ENCODE measurements around the gene PEX6.

The PEX6 gene

GRCh38 chr6:42928986-42929820 is 49.8 kb downstream of the PEX6 start, which contains the start of gene CNPY3:
TSS of gene CNPY3 (plus strand) at chr6:42929480. CDS start at chr6:42929571, 91 bp downstream.
- Histone ChIP-seq H3K23ac (ENCODE audit: low read length) (peak within 1 kb of the TSS; percentile 31), H3K79me2 (ENCODE audit: control insufficient read depth, insufficient read depth, low read length) (peaks cover 26% of the 10 kb centered on the region), H2BK15ac (replicated peaks; ENCODE audit: low read depth) (no peak within 1 kb of the TSS), H3K9ac (ENCODE audit: low read length) (peak within 1 kb of the TSS; percentile 89), H3K18ac (ENCODE audit: low read length) (peak within 1 kb of the TSS; percentile 84), H4K5ac (ENCODE audit: low read length) (no peak within 1 kb of the TSS), H3K56ac (ENCODE audit: low read length) (peak within 1 kb of the TSS; percentile 88), H3K79me1 (ENCODE audit: low read length) (peaks cover 14% of the 10 kb centered on the region), H3K4me3 (ENCODE audit: low read length) (peak within 1 kb of the TSS; percentile 46), H3K4ac (ENCODE audit: low read depth, low read length) (peak within 1 kb of the TSS; percentile 92), H3K27ac (ENCODE audit: low read depth, low read length) (peak within 1 kb of the TSS; percentile 97), H3K27me3 (ENCODE audit: insufficient read depth, low read length, poor library complexity) (no peaks in the 10 kb centered on the region), H4K8ac (ENCODE audit: low read depth, low read length) (peak within 1 kb of the TSS; percentile 89), H2BK5ac (ENCODE audit: low read length) (peak within 1 kb of the TSS; percentile 29), H2BK120ac (ENCODE audit: low read depth, low read length) (no peak within 1 kb of the TSS), H3K4me1 (ENCODE audit: control insufficient read depth, low read depth, low read length) (peaks cover 2% of the 10 kb centered on the region), H2AK5ac (ENCODE audit: low read length) (peak within 1 kb of the TSS; percentile 59), H3K36me3 (ENCODE audit: control insufficient read depth, insufficient read depth, low read length) (peaks cover under 1% of the 10 kb centered on the region), H3K4me2 (ENCODE audit: low read length) (peak within 1 kb of the TSS; percentile 78)
- peak; percentile 100 for DNase-seq
- WGBS (ENCODE audit: extremely low coverage, insufficient coverage, low lambda C conversion rate): no CpG with 5 or more reads among the region's 63 CpGs

- Histone ChIP-seq H3K79me2 (ENCODE audit: control insufficient read depth, insufficient read depth, low read length) (peaks cover 2% of the 10 kb centered on the region), H3K9ac (ENCODE audit: low read length) (no peak overlapping the region), H2BK5ac (ENCODE audit: low read length) (no peak overlapping the region), H3K4ac (ENCODE audit: low read depth, low read length) (no peak overlapping the region), H3K4me2 (ENCODE audit: low read length) (no peak overlapping the region), H2BK120ac (ENCODE audit: low read depth, low read length) (no peak overlapping the region), H3K18ac (ENCODE audit: low read length) (no peak overlapping the region), H3K79me1 (ENCODE audit: low read length) (peaks cover 2% of the 10 kb centered on the region), H3K23ac (ENCODE audit: low read length) (no peak overlapping the region), H3K27ac (ENCODE audit: low read depth, low read length) (no peak overlapping the region), H3K36me3 (ENCODE audit: control insufficient read depth, insufficient read depth, low read length) (no peaks in the 10 kb centered on the region), H2BK15ac (replicated peaks; ENCODE audit: low read depth) (no peak overlapping the region), H3K4me1 (ENCODE audit: control insufficient read depth, low read depth, low read length) (no peaks in the 10 kb centered on the region), H2AK5ac (ENCODE audit: low read length) (no peak overlapping the region), H4K8ac (ENCODE audit: low read depth, low read length) (no peak overlapping the region), H3K56ac (ENCODE audit: low read length) (no peak overlapping the region), H3K4me3 (ENCODE audit: low read length) (no peak overlapping the region), H3K27me3 (ENCODE audit: insufficient read depth, low read length, poor library complexity) (no peaks in the 10 kb centered on the region), H4K5ac (ENCODE audit: low read length) (no peak overlapping the region)
- DNase-seq: peak; percentile 76
- WGBS (ENCODE audit: extremely low coverage, insufficient coverage, low lambda C conversion rate): no CpG with 5 or more reads among the region's 23 CpGs
Measured at GRCh38 chr6:42925248-42925857, 53.6 kb downstream of the PEX6 start.

GRCh38 chr6:42923666-42924065 is 55.3 kb downstream of the PEX6 start:
- H3K79me1 ChIP-seq (ENCODE audit: low read length): no peaks in the 10 kb centered on the region
- no peak overlapping the region for H4K8ac ChIP-seq (ENCODE audit: low read depth, low read length)
- H3K56ac ChIP-seq (ENCODE audit: low read length): no peak overlapping the region
- no peak overlapping the region for H3K27ac ChIP-seq (ENCODE audit: low read depth, low read length)
- no peak overlapping the region for H2AK5ac ChIP-seq (ENCODE audit: low read length)
- H2BK15ac ChIP-seq (replicated peaks; ENCODE audit: low read depth): no peak overlapping the region
- no peak overlapping the region for H3K4me3 ChIP-seq (ENCODE audit: low read length)
- no peaks in the 10 kb centered on the region for H3K27me3 ChIP-seq (ENCODE audit: insufficient read depth, low read length, poor library complexity)
- H3K9ac ChIP-seq (ENCODE audit: low read length): no peak overlapping the region
- no peak overlapping the region for H3K4me2 ChIP-seq (ENCODE audit: low read length)
- H4K5ac ChIP-seq (ENCODE audit: low read length): no peak overlapping the region
- H3K18ac ChIP-seq (ENCODE audit: low read length): no peak overlapping the region
- no peak overlapping the region for H2BK120ac ChIP-seq (ENCODE audit: low read depth, low read length)
- H3K36me3 ChIP-seq (ENCODE audit: control insufficient read depth, insufficient read depth, low read length): no peaks in the 10 kb centered on the region
- H3K4ac ChIP-seq (ENCODE audit: low read depth, low read length): no peak overlapping the region
- no peak overlapping the region for H3K23ac ChIP-seq (ENCODE audit: low read length)
- DNase-seq: no peak
- H3K4me1 ChIP-seq (ENCODE audit: control insufficient read depth, low read depth, low read length): no peaks in the 10 kb centered on the region
- no peak overlapping the region for H2BK5ac ChIP-seq (ENCODE audit: low read length)
- no CpG with 5 or more reads among the region's 2 CpGs for WGBS (ENCODE audit: extremely low coverage, insufficient coverage, low lambda C conversion rate)
- no peaks in the 10 kb centered on the region for H3K79me2 ChIP-seq (ENCODE audit: control insufficient read depth, insufficient read depth, low read length)

GRCh38 chr6:42921801-42922200 is 57.2 kb downstream of the PEX6 start:
- Histone ChIP-seq H2BK5ac (ENCODE audit: low read length) (no peak overlapping the region), H3K4me3 (ENCODE audit: low read length) (no peak overlapping the region), H3K4ac (ENCODE audit: low read depth, low read length) (no peak overlapping the region), H3K18ac (ENCODE audit: low read length) (no peak overlapping the region), H3K27me3 (ENCODE audit: insufficient read depth, low read length, poor library complexity) (no peaks in the 10 kb centered on the region), H3K4me2 (ENCODE audit: low read length) (no peak overlapping the region), H3K36me3 (ENCODE audit: control insufficient read depth, insufficient read depth, low read length) (no peaks in the 10 kb centered on the region), H4K8ac (ENCODE audit: low read depth, low read length) (no peak overlapping the region), H3K9ac (ENCODE audit: low read length) (no peak overlapping the region), H3K79me1 (ENCODE audit: low read length) (no peaks in the 10 kb centered on the region), H3K79me2 (ENCODE audit: control insufficient read depth, insufficient read depth, low read length) (no peaks in the 10 kb centered on the region), H3K23ac (ENCODE audit: low read length) (no peak overlapping the region), H2BK120ac (ENCODE audit: low read depth, low read length) (no peak overlapping the region), H2BK15ac (replicated peaks; ENCODE audit: low read depth) (no peak overlapping the region), H2AK5ac (ENCODE audit: low read length) (no peak overlapping the region), H3K4me1 (ENCODE audit: control insufficient read depth, low read depth, low read length) (no peaks in the 10 kb centered on the region), H4K5ac (ENCODE audit: low read length) (no peak overlapping the region), H3K27ac (ENCODE audit: low read depth, low read length) (no peak overlapping the region), H3K56ac (ENCODE audit: low read length) (no peak overlapping the region)
- DNase-seq: no peak
- WGBS (ENCODE audit: extremely low coverage, insufficient coverage, low lambda C conversion rate): no CpG with 5 or more reads among the region's 6 CpGs

GRCh38 chr6:42916288-42916687 is 62.7 kb downstream of the PEX6 start:
- no peak overlapping the region for H3K56ac ChIP-seq (ENCODE audit: low read length)
- H3K4me1 ChIP-seq (ENCODE audit: control insufficient read depth, low read depth, low read length): no peaks in the 10 kb centered on the region
- no peaks in the 10 kb centered on the region for H3K79me1 ChIP-seq (ENCODE audit: low read length)
- no peak overlapping the region for H2BK120ac ChIP-seq (ENCODE audit: low read depth, low read length)
- no peak overlapping the region for H4K5ac ChIP-seq (ENCODE audit: low read length)
- no peaks in the 10 kb centered on the region for H3K27me3 ChIP-seq (ENCODE audit: insufficient read depth, low read length, poor library complexity)
- H3K18ac ChIP-seq (ENCODE audit: low read length): no peak overlapping the region
- no peaks in the 10 kb centered on the region for H3K79me2 ChIP-seq (ENCODE audit: control insufficient read depth, insufficient read depth, low read length)
- no peak overlapping the region for H2AK5ac ChIP-seq (ENCODE audit: low read length)
- H3K4me2 ChIP-seq (ENCODE audit: low read length): no peak overlapping the region
- no peak overlapping the region for H3K23ac ChIP-seq (ENCODE audit: low read length)
- WGBS (ENCODE audit: extremely low coverage, insufficient coverage, low lambda C conversion rate): no CpG with 5 or more reads among the region's 1 CpG
- DNase-seq: no peak
- H4K8ac ChIP-seq (ENCODE audit: low read depth, low read length): no peak overlapping the region
- H3K4ac ChIP-seq (ENCODE audit: low read depth, low read length): no peak overlapping the region
- no peak overlapping the region for H3K27ac ChIP-seq (ENCODE audit: low read depth, low read length)
- no peaks in the 10 kb centered on the region for H3K36me3 ChIP-seq (ENCODE audit: control insufficient read depth, insufficient read depth, low read length)
- no peak overlapping the region for H2BK5ac ChIP-seq (ENCODE audit: low read length)
- H2BK15ac ChIP-seq (replicated peaks; ENCODE audit: low read depth): no peak overlapping the region
- H3K4me3 ChIP-seq (ENCODE audit: low read length): no peak overlapping the region
- no peak overlapping the region for H3K9ac ChIP-seq (ENCODE audit: low read length)
